Right lobe of liver (tissue), 4 donors: ENCODE data around the gene PRKCD.

Source experiments
- POLR2A ChIP-seq: fragments of 450-650 bp; IDR thresholded peaks from one replicate; pipeline ENCODE4 v1.6.1; 2017; ENCODE audit warnings: antibody characterized with exemption, mild to moderate bottlenecking
- TF ChIP-seq, protein P1 (sequence below), 4 donors: fragments of 200-600 bp in 3 of 4; fragments of 450-650 bp in 1 of 4; IDR thresholded peaks; one replicate each; pipeline versions ENCODE4 v1.5.1 to v1.8.0; 2016 to 2022; ENCODE audit warnings: antibody characterized with exemption in 4 of 4, mild to moderate bottlenecking in 2 of 4
- donor health status: DM: no; HTN: no; CAD: no.
- donor health status: DM: no; HTN: no; CAD: no.
- donor health status: DM: no; HTN: yes; CAD: no.

DNA sequence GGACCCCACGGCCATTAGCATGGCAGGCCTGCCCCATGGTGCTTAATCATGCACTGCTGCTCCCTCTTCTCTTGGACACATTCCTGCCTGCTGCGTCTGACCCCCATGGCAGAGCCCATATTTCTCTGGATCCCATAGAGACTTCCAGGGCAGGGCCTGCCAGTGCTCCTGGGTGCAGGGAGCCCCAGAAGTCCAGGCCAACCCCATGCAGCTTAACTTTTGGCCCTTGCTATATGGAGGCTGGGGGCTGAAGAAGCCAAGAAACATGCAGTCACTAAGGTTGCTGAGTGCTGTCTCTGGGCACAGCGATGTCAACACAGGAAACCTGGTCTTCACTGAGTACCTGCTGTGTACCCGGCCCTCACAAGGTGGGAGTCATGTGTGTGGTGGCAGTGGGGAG, 11.3 kb upstream of the PRKCD start:
- TF ChIP-seq, protein P1, sequence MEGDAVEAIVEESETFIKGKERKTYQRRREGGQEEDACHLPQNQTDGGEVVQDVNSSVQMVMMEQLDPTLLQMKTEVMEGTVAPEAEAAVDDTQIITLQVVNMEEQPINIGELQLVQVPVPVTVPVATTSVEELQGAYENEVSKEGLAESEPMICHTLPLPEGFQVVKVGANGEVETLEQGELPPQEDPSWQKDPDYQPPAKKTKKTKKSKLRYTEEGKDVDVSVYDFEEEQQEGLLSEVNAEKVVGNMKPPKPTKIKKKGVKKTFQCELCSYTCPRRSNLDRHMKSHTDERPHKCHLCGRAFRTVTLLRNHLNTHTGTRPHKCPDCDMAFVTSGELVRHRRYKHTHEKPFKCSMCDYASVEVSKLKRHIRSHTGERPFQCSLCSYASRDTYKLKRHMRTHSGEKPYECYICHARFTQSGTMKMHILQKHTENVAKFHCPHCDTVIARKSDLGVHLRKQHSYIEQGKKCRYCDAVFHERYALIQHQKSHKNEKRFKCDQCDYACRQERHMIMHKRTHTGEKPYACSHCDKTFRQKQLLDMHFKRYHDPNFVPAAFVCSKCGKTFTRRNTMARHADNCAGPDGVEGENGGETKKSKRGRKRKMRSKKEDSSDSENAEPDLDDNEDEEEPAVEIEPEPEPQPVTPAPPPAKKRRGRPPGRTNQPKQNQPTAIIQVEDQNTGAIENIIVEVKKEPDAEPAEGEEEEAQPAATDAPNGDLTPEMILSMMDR (IDR thresholded peaks at IDR 0.05) = no peak
- TF ChIP-seq POLR2A = no peak
